ENCODE results near the gene ADAT1.
"Not testable (repeated sequence)": the region's sequence is repeated elsewhere in the genome, so short reads cannot be mapped to it uniquely, and the experiment has no call there.

GRCh38 chr16:75591927-75592326 lies 31.2 kb downstream of the ADAT1 start:
- not testable (repeated sequence) for TF ChIP-seq POLR2AphosphoS5 (IDR thresholded peaks at IDR 0.05; ENCODE audit: low read depth, low read length); POLR2A (IDR thresholded peaks at IDR 0.05; ENCODE audit: low read depth, low read length); TAF1 (IDR thresholded peaks at IDR 0.05; ENCODE audit: borderline replicate concordance, low read depth, low read length)

All from GM12892 (cell line).